HG02798 (cell line): Measurements from ENCODE around the gene E2F7.
"Not testable (repeated sequence)": the region's sequence is repeated elsewhere in the genome, so short reads cannot be mapped to it uniquely, and the experiment has no call there.

Experiments
- ATAC-seq: cut with Tn5 transposase; IDR thresholded peaks from one replicate; pipeline ENCODE4 v1.9.1; 2021; ENCODE audit warnings: mild to moderate bottlenecking; ENCODE audit not compliant: unreplicated experiment, poor library complexity

Gene E2F7

GRCh38 chr12:77065361-77066204 is at the start of gene E2F7:
Gene E2F7 (minus strand): TSS chr12:77065569. CDS start chr12:77064635, 934 bp downstream.
- peak; percentile 75 for ATAC-seq

- no peak for ATAC-seq
Measured at GRCh38 chr12:77113971-77114370, 48.6 kb upstream of the E2F7 start.

GRCh38 chr12:77108707-77109106 is 43.3 kb upstream of the E2F7 start:
- ATAC-seq = no peak

- no peak for ATAC-seq
Measured at GRCh38 chr12:77107121-77107520, 41.8 kb upstream of the E2F7 start.

GRCh38 chr12:77104792-77105191 is 39.4 kb upstream of the E2F7 start:
- no peak for ATAC-seq

GRCh38 chr12:77104286-77104685 is 38.9 kb upstream of the E2F7 start:
- no peak for ATAC-seq

GRCh38 chr12:77102691-77103090 is 37.3 kb upstream of the E2F7 start:
- ATAC-seq = no peak

- no peak for ATAC-seq
Measured at GRCh38 chr12:77102123-77102522, 36.8 kb upstream of the E2F7 start.

GRCh38 chr12:77099799-77100198 is 34.4 kb upstream of the E2F7 start:
- no peak for ATAC-seq

GRCh38 chr12:77097846-77098245 is 32.5 kb upstream of the E2F7 start:
- no peak for ATAC-seq

- ATAC-seq = not testable (repeated sequence)
Measured at GRCh38 chr12:77092227-77092626, 26.9 kb upstream of the E2F7 start.

GRCh38 chr12:77089686-77090220 is 24.4 kb upstream of the E2F7 start:
- peak; percentile 36 for ATAC-seq

- ATAC-seq = no peak
Measured at GRCh38 chr12:77087427-77087826, 22.1 kb upstream of the E2F7 start.

- no peak for ATAC-seq
Measured at GRCh38 chr12:77082021-77082420, 16.7 kb upstream of the E2F7 start.

- ATAC-seq = no peak
Measured at GRCh38 chr12:77079631-77080030, 14.3 kb upstream of the E2F7 start.

- ATAC-seq = no peak
Measured at GRCh38 chr12:77078231-77078630, 12.9 kb upstream of the E2F7 start.

GRCh38 chr12:77076886-77077285 is 11.5 kb upstream of the E2F7 start:
- ATAC-seq = no peak

- ATAC-seq = not testable (repeated sequence)
Measured at GRCh38 chr12:77073894-77074293, 8.5 kb upstream of the E2F7 start.

GRCh38 chr12:77072833-77073495 is 7.6 kb upstream of the E2F7 start:
- no peak for ATAC-seq

GRCh38 chr12:77070800-77071449 is 5.6 kb upstream of the E2F7 start:
- ATAC-seq = peak; percentile 21

- peak; percentile 79 for ATAC-seq
Measured at GRCh38 chr12:77070382-77070781, 5.0 kb upstream of the E2F7 start.
